ENCODE measurements around the gene SSU72. TPM values are rescaled to one million over a fixed set of nuclear protein-coding genes. Genes with fewer than 3 reads are reported as not detected.
"Not testable (repeated sequence)": the region's sequence is repeated elsewhere in the genome, so short reads cannot be mapped to it uniquely, and the experiment has no call there.

SSU72 gene
- polyA plus RNA-seq, 1 experiment, result 101 TPM

- no peak for DNase-seq (ENCODE audit: low read depth)
- H3K36me3 ChIP-seq (ENCODE audit: control insufficient read depth, insufficient read depth, low read length), result peaks cover 16% of the 10 kb centered on the region
- H3K4me3 ChIP-seq (ENCODE audit: low read depth, low read length), result no peak overlapping the region
- H3K27me3 ChIP-seq (ENCODE audit: control insufficient read depth, insufficient read depth, low read length), result no peaks in the 10 kb centered on the region
- ChIA-PET POLR2A (no interaction called here), CTCF (no interaction called here)
- TF ChIP-seq CTCF (IDR thresholded peaks at IDR 0.05; ENCODE audit: insufficient read depth, low read depth, low read length), result no peak
Measured at GRCh38 chr1:1536938-1537546, 37.6 kb downstream of the SSU72 start.

- CTCF ChIA-PET, result no interaction called here
- Histone ChIP-seq H3K36me3 (ENCODE audit: control insufficient read depth, insufficient read depth, low read length) (peaks cover 10% of the 10 kb centered on the region), H3K4me3 (ENCODE audit: low read depth, low read length) (no peak overlapping the region), H3K27me3 (ENCODE audit: control insufficient read depth, insufficient read depth, low read length) (no peaks in the 10 kb centered on the region)
- TF ChIP-seq CTCF (IDR thresholded peaks at IDR 0.05; ENCODE audit: insufficient read depth, low read depth, low read length), result no peak
- POLR2A ChIA-PET, result no interaction called here
- no peak for DNase-seq (ENCODE audit: low read depth)
Measured at GRCh38 chr1:1536019-1536937, 38.4 kb downstream of the SSU72 start.

- no peak overlapping the region for H3K4me3 ChIP-seq (ENCODE audit: low read depth, low read length)
- POLR2A ChIA-PET, result no interaction called here
- no peak for DNase-seq (ENCODE audit: low read depth)
- peaks cover 7% of the 10 kb centered on the region for H3K36me3 ChIP-seq (ENCODE audit: control insufficient read depth, insufficient read depth, low read length)
- TF ChIP-seq CTCF (IDR thresholded peaks at IDR 0.05; ENCODE audit: insufficient read depth, low read depth, low read length), result no peak
- H3K27me3 ChIP-seq (ENCODE audit: control insufficient read depth, insufficient read depth, low read length), result no peaks in the 10 kb centered on the region
- CTCF ChIA-PET, result no interaction called here
Measured at GRCh38 chr1:1535201-1536018, 39.3 kb downstream of the SSU72 start.

- ChIA-PET CTCF (no interaction called here), POLR2A (no interaction called here)
- no peaks in the 10 kb centered on the region for H3K27me3 ChIP-seq (ENCODE audit: control insufficient read depth, insufficient read depth, low read length)
- no peak overlapping the region for H3K4me3 ChIP-seq (ENCODE audit: low read depth, low read length)
- no peak for DNase-seq (ENCODE audit: low read depth)
- no peak for TF ChIP-seq CTCF (IDR thresholded peaks at IDR 0.05; ENCODE audit: insufficient read depth, low read depth, low read length)
- H3K36me3 ChIP-seq (ENCODE audit: control insufficient read depth, insufficient read depth, low read length), result peaks cover 8% of the 10 kb centered on the region
Measured at GRCh38 chr1:1534401-1535154, 40.1 kb downstream of the SSU72 start.

- CTCF ChIA-PET; H3K27me3 ChIP-seq (ENCODE audit: control insufficient read depth, insufficient read depth, low read length); DNase-seq (ENCODE audit: low read depth); H3K4me3 ChIP-seq (ENCODE audit: low read depth, low read length); POLR2A ChIA-PET: not testable (repeated sequence)
- H3K36me3 ChIP-seq (ENCODE audit: control insufficient read depth, insufficient read depth, low read length), result peaks cover 12% of the 10 kb centered on the region
Measured at GRCh38 chr1:1533894-1534291, 40.8 kb downstream of the SSU72 start.

- DNase-seq (ENCODE audit: low read depth); H3K4me3 ChIP-seq (ENCODE audit: low read depth, low read length); H3K27me3 ChIP-seq (ENCODE audit: control insufficient read depth, insufficient read depth, low read length); CTCF ChIA-PET; POLR2A ChIA-PET: not testable (repeated sequence)
- H3K36me3 ChIP-seq (ENCODE audit: control insufficient read depth, insufficient read depth, low read length), result peaks cover 10% of the 10 kb centered on the region
Measured at GRCh38 chr1:1533176-1533893, 41.3 kb downstream of the SSU72 start.
